Inflammatory macrophage treated with lipopolysaccharide for 4 hours (primary cell): ENCODE measurements around the gene RABGAP1.
"Not testable (repeated sequence)": the region's sequence is repeated elsewhere in the genome, so short reads cannot be mapped to it uniquely, and the experiment has no call there.

Experiments used
- DNase-seq: peaks from one replicate; pipeline ENCODE4 v3.0.0-alpha.2; 2020

The RABGAP1 gene

GRCh38 chr9:122940749-122941581, at the start of gene RABGAP1:
RABGAP1 (plus strand) TSS chr9:122941020; CDS start chr9:122957060, 16,040 bp downstream.
- peak; percentile 99 for DNase-seq

- no peak for DNase-seq
Measured at GRCh38 chr9:122897969-122898368, 42.9 kb upstream of the RABGAP1 start.

- peak; percentile 85 for DNase-seq
Measured at GRCh38 chr9:122900791-122901190, 40.0 kb upstream of the RABGAP1 start.

GRCh38 chr9:122904466-122904822, 36.4 kb upstream of the RABGAP1 start:
- peak; percentile 44 for DNase-seq

GRCh38 chr9:122904823-122905710, 35.8 kb upstream of the RABGAP1 start, which contains the start of gene RC3H2:
RC3H2 (minus strand) TSS chr9:122905359; CDS start chr9:122897509, 7,850 bp downstream.
- peak; percentile 99 for DNase-seq

GRCh38 chr9:122906122-122906521, 34.7 kb upstream of the RABGAP1 start:
- DNase-seq, result not testable (repeated sequence)

- peak; percentile 63 for DNase-seq
Measured at GRCh38 chr9:122912671-122912963, 28.2 kb upstream of the RABGAP1 start.

GRCh38 chr9:122912964-122913673, 27.7 kb upstream of the RABGAP1 start, which contains the start of gene ZBTB6:
ZBTB6 (minus strand) TSS chr9:122913323; CDS start chr9:122912072, 1,251 bp downstream.
- peak; percentile 85 for DNase-seq

GRCh38 chr9:122918310-122918709, 22.5 kb upstream of the RABGAP1 start:
- no peak for DNase-seq

GRCh38 chr9:122922713-122923112, 18.1 kb upstream of the RABGAP1 start:
- no peak for DNase-seq

GRCh38 chr9:122923947-122924346, 16.9 kb upstream of the RABGAP1 start:
- no peak for DNase-seq

- DNase-seq, result peak; percentile 60
Measured at GRCh38 chr9:122929796-122930354, 10.9 kb upstream of the RABGAP1 start.

- peak; percentile 25 for DNase-seq
Measured at GRCh38 chr9:122930541-122931225, 10.1 kb upstream of the RABGAP1 start.

GRCh38 chr9:122931226-122932121, 9.3 kb upstream of the RABGAP1 start, which contains the start of gene ZBTB26:
ZBTB26 (minus strand) TSS chr9:122931512; CDS start chr9:122919934, 11,578 bp downstream.
- peak; percentile 97 for DNase-seq

GRCh38 chr9:122936464-122936863, 4.4 kb upstream of the RABGAP1 start:
- DNase-seq, result no peak

GRCh38 chr9:122936883-122937282, 3.9 kb upstream of the RABGAP1 start:
- DNase-seq, result no peak

GRCh38 chr9:122939601-122940000, 1.2 kb upstream of the RABGAP1 start:
- peak; percentile 84 for DNase-seq

- DNase-seq, result no peak
Measured at GRCh38 chr9:122940454-122940748, 419 bp upstream of the RABGAP1 start.

- DNase-seq, result no peak
Measured at GRCh38 chr9:122941582-122942234, 888 bp downstream of the RABGAP1 start.
